ENCODE data around the gene MCRS1.

The MCRS1 gene

GRCh38 chr12:49582201-49582600 is 14.3 kb upstream of the MCRS1 start:
- DNase-seq (ENCODE audit: low spot score) = peak; percentile 56
- in situ Hi-C loops (cut with MboI; ENCODE audit: low sequenced_read_pairs, unreplicated experiment) = no loop called here
- TF ChIP-seq, protein P1, sequence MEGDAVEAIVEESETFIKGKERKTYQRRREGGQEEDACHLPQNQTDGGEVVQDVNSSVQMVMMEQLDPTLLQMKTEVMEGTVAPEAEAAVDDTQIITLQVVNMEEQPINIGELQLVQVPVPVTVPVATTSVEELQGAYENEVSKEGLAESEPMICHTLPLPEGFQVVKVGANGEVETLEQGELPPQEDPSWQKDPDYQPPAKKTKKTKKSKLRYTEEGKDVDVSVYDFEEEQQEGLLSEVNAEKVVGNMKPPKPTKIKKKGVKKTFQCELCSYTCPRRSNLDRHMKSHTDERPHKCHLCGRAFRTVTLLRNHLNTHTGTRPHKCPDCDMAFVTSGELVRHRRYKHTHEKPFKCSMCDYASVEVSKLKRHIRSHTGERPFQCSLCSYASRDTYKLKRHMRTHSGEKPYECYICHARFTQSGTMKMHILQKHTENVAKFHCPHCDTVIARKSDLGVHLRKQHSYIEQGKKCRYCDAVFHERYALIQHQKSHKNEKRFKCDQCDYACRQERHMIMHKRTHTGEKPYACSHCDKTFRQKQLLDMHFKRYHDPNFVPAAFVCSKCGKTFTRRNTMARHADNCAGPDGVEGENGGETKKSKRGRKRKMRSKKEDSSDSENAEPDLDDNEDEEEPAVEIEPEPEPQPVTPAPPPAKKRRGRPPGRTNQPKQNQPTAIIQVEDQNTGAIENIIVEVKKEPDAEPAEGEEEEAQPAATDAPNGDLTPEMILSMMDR (IDR thresholded peaks at IDR 0.05; ENCODE audit: borderline replicate concordance, control extremely low read depth, extremely low read depth, insufficient read depth, missing control alignments) = no peak

DNA sequence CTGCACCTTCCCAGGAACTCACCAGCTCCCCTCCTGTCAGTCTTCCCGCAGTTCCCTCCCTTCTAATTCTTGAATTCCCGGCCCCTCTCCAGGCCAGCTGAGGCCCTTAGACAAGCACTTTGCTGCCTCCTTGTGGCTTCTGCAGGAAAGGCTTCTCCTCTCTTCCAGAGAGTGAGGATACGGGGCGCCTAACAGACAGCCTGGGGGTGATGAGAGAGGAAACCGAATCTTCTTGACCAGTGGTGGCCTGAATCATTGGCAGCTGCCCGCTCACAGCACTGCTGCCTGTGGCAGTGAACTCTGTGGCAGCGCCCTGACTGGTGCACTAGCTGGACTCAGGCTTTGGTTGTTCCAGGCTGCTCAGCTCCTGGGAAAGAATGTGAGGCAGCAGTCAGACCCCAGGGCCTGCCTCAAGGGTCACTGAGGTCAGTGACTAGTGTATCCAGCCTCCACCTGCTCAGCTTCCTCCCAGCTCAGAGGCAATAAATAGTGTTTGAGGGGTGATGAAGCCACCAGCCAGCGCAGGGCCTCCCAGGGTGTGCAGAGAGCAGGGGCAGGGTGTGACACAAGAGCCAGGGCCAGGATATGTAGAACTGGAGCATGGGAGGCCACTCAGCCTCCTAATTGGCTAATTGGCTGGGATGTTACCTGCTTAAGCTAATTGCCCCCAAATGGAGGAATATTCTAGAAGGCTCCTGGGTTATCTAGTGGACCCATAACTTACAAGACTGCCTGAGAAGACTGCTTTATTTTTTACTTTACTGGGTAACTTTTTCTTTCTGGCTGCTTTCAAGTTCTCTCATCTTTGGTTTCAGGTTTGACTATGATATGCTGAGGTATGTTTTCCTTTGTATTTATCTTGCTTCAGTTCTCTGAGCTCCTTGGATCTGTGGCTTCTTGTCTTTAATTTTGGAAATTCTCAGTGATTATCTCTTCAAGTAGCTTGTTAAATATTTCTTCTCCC is 12.9 kb upstream of the MCRS1 start:
- TF ChIP-seq, protein P1 (IDR thresholded peaks at IDR 0.05; ENCODE audit: borderline replicate concordance, control extremely low read depth, extremely low read depth, insufficient read depth, missing control alignments) = peak; percentile 91
- DNase-seq (ENCODE audit: low spot score) = peak; percentile 80
- in situ Hi-C loops (cut with MboI; ENCODE audit: low sequenced_read_pairs, unreplicated experiment) = no loop called here

- TF ChIP-seq, protein P1 (IDR thresholded peaks at IDR 0.05; ENCODE audit: borderline replicate concordance, control extremely low read depth, extremely low read depth, insufficient read depth, missing control alignments) = no peak
- DNase-seq (ENCODE audit: low spot score) = no peak
- in situ Hi-C loops (cut with MboI; ENCODE audit: low sequenced_read_pairs, unreplicated experiment) = no loop called here
These were observed 10.7 kb upstream of the MCRS1 start for GRCh38 chr12:49578471-49579112.

DNA sequence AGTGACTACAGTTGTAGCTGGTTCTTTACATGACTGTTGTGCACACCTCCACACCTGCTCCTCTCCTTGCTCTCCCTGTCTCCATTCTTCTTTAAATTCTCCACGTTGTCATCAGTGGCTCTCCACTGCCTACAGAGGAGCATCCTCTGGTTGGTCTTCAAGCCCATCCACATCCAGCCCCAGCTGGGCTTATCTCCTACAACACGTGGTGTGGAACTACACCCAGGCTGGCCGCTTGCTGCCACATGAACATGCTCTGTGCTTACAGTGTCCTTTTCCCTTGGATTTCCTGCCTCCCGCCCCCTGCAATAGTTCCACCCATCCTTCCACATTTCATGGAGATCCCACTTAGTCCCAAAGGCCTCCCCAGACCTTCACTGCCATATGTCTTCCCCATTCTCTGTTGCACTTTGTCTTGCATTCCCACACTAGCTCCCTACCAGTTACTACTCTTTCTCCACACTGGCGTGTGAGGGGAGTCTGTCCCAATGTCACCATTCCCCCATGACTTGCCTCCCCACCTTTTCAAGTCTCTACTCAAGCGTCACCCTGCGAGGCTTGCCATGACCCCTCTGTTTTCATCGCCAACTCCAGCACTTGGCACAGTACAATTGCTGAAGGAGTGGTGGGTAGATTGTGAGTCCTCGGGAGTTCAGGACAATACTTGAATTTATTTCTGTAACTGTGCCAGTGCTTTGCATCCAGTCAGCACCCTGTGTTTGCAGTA is 9.8 kb upstream of the MCRS1 start:
- in situ Hi-C loops (cut with MboI; ENCODE audit: low sequenced_read_pairs, unreplicated experiment) = no loop called here
- no peak for DNase-seq (ENCODE audit: low spot score)
- TF ChIP-seq, protein P1 (IDR thresholded peaks at IDR 0.05; ENCODE audit: borderline replicate concordance, control extremely low read depth, extremely low read depth, insufficient read depth, missing control alignments) = no peak

DNA sequence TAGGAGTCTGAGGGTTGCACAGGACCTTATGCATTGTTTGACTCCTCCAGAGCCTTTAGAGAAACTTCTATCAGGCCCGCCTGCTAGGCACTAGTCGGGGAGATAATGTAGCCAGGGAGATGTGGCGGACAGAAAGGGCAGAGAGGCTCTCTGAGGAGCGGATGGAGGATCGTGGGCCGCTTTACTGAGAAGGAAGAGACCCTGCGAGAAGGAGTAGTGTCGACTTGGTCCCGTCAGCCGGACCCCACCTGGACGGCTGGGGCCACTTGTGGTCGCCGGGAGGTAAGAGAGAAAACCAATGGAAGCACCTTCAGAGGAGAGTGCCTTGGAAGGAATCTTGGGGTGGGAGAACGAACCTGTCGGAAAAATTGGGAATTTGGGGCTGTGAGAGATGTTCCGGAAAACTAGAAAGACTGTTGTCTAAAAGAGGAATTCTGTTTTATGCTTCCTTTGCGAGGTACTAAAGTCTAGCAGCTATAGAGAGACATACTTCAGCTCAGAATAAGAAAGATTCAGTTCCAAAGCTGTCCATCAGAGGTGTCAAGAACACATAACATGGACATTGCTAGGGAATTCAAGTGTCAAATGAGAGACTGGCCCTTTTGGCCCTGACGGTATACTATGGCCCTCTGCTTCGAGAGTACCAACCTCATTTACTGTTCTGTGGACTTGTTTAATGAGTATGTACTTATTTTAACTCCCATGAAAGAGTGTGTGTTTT is 660 bp upstream of the MCRS1 start:
- DNase-seq (ENCODE audit: low spot score) = no peak
- TF ChIP-seq, protein P1 (IDR thresholded peaks at IDR 0.05; ENCODE audit: borderline replicate concordance, control extremely low read depth, extremely low read depth, insufficient read depth, missing control alignments) = no peak
- in situ Hi-C loops (cut with MboI; ENCODE audit: low sequenced_read_pairs, unreplicated experiment) = no loop called here

GRCh38 chr12:49567302-49567610 is 686 bp downstream of the MCRS1 start:
- peak; percentile 58 for DNase-seq (ENCODE audit: low spot score)
- TF ChIP-seq, protein P1 (IDR thresholded peaks at IDR 0.05; ENCODE audit: borderline replicate concordance, control extremely low read depth, extremely low read depth, insufficient read depth, missing control alignments) = no peak
- in situ Hi-C loops (cut with MboI; ENCODE audit: low sequenced_read_pairs, unreplicated experiment) = no loop called here

All from GM13976 (cell line).